ENCODE data around the gene C12orf76.

DNA sequence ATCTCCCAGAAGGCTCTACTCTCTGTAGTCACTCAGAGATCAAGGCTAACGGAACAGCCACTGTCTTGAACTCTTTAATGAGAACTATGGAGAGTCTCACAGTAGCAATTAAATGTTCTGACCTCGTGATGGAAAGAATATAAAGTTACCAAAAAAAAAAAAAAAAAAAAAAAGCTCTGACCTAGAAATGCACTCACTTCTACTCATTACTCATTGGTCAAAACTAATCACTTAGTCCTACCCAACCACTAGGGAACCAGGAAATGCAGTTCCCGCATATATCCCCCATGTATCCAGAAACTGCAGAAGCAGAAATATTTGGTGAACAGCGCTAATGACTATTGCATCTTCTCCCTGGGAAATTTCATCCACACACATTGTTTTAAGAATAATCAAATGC lies 29.5 kb upstream of the C12orf76 start:
- TF ChIP-seq, protein P1, sequence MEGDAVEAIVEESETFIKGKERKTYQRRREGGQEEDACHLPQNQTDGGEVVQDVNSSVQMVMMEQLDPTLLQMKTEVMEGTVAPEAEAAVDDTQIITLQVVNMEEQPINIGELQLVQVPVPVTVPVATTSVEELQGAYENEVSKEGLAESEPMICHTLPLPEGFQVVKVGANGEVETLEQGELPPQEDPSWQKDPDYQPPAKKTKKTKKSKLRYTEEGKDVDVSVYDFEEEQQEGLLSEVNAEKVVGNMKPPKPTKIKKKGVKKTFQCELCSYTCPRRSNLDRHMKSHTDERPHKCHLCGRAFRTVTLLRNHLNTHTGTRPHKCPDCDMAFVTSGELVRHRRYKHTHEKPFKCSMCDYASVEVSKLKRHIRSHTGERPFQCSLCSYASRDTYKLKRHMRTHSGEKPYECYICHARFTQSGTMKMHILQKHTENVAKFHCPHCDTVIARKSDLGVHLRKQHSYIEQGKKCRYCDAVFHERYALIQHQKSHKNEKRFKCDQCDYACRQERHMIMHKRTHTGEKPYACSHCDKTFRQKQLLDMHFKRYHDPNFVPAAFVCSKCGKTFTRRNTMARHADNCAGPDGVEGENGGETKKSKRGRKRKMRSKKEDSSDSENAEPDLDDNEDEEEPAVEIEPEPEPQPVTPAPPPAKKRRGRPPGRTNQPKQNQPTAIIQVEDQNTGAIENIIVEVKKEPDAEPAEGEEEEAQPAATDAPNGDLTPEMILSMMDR (IDR thresholded peaks at IDR 0.05): no peak
- TF ChIP-seq EZH2 (IDR thresholded peaks at IDR 0.05; ENCODE audit: borderline replicate concordance, insufficient read depth, low read depth, low read length, poor library complexity, severe bottlenecking): no peak

Measured in B cell (primary cell).